ENCODE measurements around the gene NCKAP5. TPM values are rescaled to one million over a fixed set of nuclear protein-coding genes. Genes with fewer than 3 reads are reported as not detected.

NCKAP5 gene
- total RNA-seq, 5 donors from 2014 or later (not counting 1 experiment from before 2014, with no cell fraction given): 0.06 TPM; not detected in 4

DNA sequence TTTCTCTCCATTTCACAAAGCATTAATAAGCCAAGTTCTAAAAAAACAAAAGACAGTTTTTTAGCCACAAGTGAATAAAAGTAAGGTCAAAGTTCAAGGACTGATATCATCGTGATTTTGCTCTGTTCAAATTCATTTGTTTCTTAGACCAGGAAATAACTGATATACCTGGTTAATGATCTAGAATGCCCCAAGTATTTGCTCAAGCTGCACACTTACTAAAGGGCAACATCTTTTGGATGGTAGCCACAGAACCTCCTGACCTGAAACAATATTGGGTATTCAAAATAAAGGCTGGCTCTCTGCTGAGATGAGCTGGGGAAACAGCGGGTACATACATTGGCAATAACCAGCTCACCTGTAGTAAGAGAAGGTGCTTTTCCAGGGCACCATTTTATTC is 583.5 kb downstream of the NCKAP5 start:
- Mint-ChIP-seq H3K9me3 (peaks cover 0 to 2% (median 0%) of the 10 kb centered on the region in 3 donors), H3K36me3 (no peaks in the 10 kb centered on the region), H3K27me3 (no peaks in the 10 kb centered on the region), H3K4me1 (no peaks in the 10 kb centered on the region), H3K27ac (no peak overlapping the region), H3K4me3 (no peak overlapping the region)
- H3K9me3 ChIP-seq: no peaks in the 10 kb centered on the region
- no peak overlapping the region for H3K4me3 ChIP-seq (ENCODE audit: control insufficient read depth in 1 of 2, extremely low read depth in 1 of 2, low read length in 1 of 2)
- ATAC-seq (replicated peaks in 1 of 4) (no peak), DNase-seq (no peak)
- H3K36me3 ChIP-seq (ENCODE audit: control insufficient read depth in 2 of 2, extremely low read depth in 1 of 2, insufficient read depth in 1 of 2, low read length in 1 of 2): no peaks in the 10 kb centered on the region
- no peak overlapping the region for H3K27ac ChIP-seq (ENCODE audit: low read length)
- ChIA-PET POLR2A (no interaction called here), CTCF (no interaction called here)
- no peaks in the 10 kb centered on the region for H3K4me1 ChIP-seq (ENCODE audit: control insufficient read depth in 1 of 2, extremely low read depth in 1 of 2, insufficient read depth in 2 of 2, low read length in 2 of 2)
- WGBS (ENCODE audit: insufficient coverage): no CpG with 5 or more reads among the region's 2 CpGs
- no peaks in the 10 kb centered on the region for H3K27me3 ChIP-seq (replicated peaks in 1 of 2; ENCODE audit: control insufficient read depth in 2 of 2, extremely low read depth in 1 of 2, insufficient read depth in 2 of 2, low read length in 1 of 2)

DNA sequence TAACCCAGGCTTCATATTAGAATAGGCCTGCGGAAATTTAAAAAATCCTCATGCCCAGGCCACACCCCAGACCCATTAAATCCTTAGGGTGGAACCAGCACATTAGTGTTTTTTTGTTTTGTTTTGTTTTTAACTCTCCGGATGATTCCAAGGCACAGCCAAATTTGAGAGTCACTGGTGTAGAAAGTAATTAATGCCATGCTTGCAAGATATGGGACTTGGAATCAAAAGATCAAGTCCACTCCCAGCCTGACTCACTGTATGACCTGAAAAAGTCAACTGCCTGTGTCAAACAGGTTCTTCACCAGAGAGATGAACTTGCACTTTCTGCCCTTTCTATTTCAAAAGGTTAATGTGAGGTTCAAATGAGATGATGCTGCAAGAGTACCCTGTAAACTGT is 588.0 kb downstream of the NCKAP5 start:
- no peaks in the 10 kb centered on the region for H3K27me3 Mint-ChIP-seq
- H3K4me1 ChIP-seq (ENCODE audit: control insufficient read depth in 1 of 2, extremely low read depth in 1 of 2, insufficient read depth in 2 of 2, low read length in 2 of 2): no peaks in the 10 kb centered on the region
- H3K4me3 Mint-ChIP-seq: no peak overlapping the region
- ChIA-PET CTCF (no interaction called here), POLR2A (no interaction called here)
- ATAC-seq (replicated peaks in 1 of 4): no peak
- H3K4me1 Mint-ChIP-seq: no peaks in the 10 kb centered on the region
- no CpG with 5 or more reads among the region's 2 CpGs for WGBS (ENCODE audit: insufficient coverage)
- peaks cover 0 to 5% (median 0%) of the 10 kb centered on the region in 3 donors for H3K9me3 Mint-ChIP-seq
- H3K27me3 ChIP-seq (replicated peaks in 1 of 2; ENCODE audit: control insufficient read depth in 2 of 2, extremely low read depth in 1 of 2, insufficient read depth in 2 of 2, low read length in 1 of 2): no peaks in the 10 kb centered on the region
- H3K4me3 ChIP-seq (ENCODE audit: control insufficient read depth in 1 of 2, extremely low read depth in 1 of 2, low read length in 1 of 2): no peak overlapping the region
- no peak overlapping the region for H3K27ac ChIP-seq (ENCODE audit: low read length)
- H3K9me3 ChIP-seq: no peaks in the 10 kb centered on the region
- no peaks in the 10 kb centered on the region for H3K36me3 Mint-ChIP-seq
- H3K27ac Mint-ChIP-seq: no peak overlapping the region
- no peak for DNase-seq
- no peaks in the 10 kb centered on the region for H3K36me3 ChIP-seq (ENCODE audit: control insufficient read depth in 2 of 2, extremely low read depth in 1 of 2, insufficient read depth in 1 of 2, low read length in 1 of 2)

DNA sequence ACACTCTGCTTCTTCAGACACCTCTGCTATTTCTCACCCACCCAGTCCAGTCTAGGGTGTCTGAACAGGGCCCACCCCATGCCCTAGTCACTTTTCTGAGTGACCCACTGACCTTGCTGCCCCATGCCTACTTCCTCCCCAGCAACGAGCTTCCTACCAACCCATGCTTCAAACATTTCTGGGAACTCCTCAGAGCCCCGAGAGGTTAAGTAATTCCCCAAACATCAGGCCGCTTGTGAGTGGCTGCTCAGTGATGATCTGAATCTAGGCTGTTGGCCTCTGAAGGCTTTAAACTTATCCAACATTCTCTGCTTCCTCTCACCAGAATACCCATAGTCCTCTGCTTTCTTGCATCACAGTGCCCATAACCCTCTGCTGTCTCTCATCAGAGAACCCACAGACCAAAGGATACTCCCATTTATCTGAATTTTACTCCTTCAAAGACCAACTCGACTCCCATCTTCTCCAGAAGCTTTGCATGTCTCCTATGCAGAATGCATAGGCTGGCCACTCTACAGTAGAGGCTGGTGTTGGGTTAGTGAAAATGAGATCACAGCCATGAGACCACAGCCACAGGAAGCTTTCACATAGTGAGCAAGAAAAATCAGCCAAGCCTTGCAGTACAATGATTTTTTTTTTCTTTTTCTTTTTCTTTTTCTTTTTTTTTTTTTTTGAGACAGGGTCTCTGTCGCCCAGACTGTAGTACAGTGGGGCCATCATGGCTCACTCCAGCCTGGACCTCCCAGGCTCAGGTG is 588.7 kb downstream of the NCKAP5 start:
- H3K9me3 ChIP-seq: no peaks in the 10 kb centered on the region
- no peaks in the 10 kb centered on the region for H3K4me1 ChIP-seq (ENCODE audit: control insufficient read depth in 1 of 2, extremely low read depth in 1 of 2, insufficient read depth in 2 of 2, low read length in 2 of 2)
- CTCF ChIA-PET: no interaction called here
- H3K4me3 Mint-ChIP-seq: no peak overlapping the region
- no peak overlapping the region for H3K27ac Mint-ChIP-seq
- ATAC-seq (replicated peaks in 1 of 4) (no peak), DNase-seq (no peak)
- 79% methylated on average over 3 of the region's 5 CpGs for WGBS (ENCODE audit: insufficient coverage)
- no peaks in the 10 kb centered on the region for H3K36me3 Mint-ChIP-seq
- POLR2A ChIA-PET: interaction anchor here in 1 of 2 donors (0.6 kb wide), 1 partner anchor 151 kb away, joined by 4 read pairs; no protein-coding TSS in a partner anchor
- no peak overlapping the region for H3K27ac ChIP-seq (ENCODE audit: low read length)
- H3K27me3 Mint-ChIP-seq: no peaks in the 10 kb centered on the region
- peaks cover 0 to 5% (median 3%) of the 10 kb centered on the region in 3 donors for H3K9me3 Mint-ChIP-seq
- no peaks in the 10 kb centered on the region for H3K36me3 ChIP-seq (ENCODE audit: control insufficient read depth in 2 of 2, extremely low read depth in 1 of 2, insufficient read depth in 1 of 2, low read length in 1 of 2)
- H3K4me3 ChIP-seq (ENCODE audit: control insufficient read depth in 1 of 2, extremely low read depth in 1 of 2, low read length in 1 of 2): no peak overlapping the region
- H3K27me3 ChIP-seq (replicated peaks in 1 of 2; ENCODE audit: control insufficient read depth in 2 of 2, extremely low read depth in 1 of 2, insufficient read depth in 2 of 2, low read length in 1 of 2): no peaks in the 10 kb centered on the region
- no peaks in the 10 kb centered on the region for H3K4me1 Mint-ChIP-seq

DNA sequence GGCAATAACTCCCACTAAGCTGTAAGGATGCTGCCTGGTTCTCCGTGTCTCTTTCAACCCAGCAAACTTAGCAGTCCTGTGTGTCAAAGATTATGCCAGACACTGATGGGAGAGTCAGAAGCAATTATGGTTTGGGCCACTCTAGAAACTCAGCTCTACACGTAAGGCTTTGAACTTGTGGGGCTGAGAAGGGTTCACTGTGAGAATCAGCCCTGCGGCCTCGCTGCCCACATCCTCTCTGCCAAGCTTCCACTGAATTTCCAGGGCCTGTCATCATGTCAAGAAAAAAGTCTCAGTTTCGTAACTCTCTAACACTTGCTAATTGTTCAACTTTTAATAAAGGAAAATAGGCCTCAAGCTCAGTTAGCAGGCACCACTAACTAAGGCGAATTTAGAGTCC is 589.4 kb downstream of the NCKAP5 start:
- POLR2A ChIA-PET: no interaction called here

DNA sequence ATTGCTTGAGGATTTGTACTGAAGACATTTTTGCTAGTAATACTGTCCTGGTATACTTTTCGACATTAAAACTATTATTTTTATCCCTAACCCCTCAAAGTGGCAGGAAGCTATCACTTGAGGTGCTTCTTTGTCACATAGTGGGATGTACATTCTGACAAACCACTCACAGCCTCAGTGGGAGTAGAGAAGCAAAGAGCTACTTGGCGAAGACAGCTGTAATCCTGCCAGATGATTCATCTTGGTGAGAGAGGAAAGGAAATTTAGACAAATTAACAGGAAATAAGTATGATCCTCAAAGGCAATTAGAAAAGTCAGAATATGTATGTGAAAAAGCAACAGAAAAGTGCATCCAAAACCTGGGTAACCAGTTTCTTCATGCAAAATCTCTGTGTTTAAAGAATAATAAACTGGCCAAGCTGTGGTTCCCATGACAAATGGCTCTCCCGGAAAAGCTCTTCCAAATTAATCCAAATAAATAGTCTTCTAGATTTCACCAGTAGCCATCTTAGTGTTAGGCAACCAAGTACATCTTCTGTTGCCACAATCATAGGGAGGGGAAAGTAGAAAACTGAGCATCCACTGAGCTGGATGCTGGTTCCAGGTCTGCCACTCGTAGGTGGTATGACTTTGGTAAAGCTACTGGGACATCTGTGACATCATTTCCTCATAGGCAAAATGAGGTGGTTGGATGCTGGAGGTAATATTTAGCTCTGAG is 590.3 kb downstream of the NCKAP5 start:
- CTCF ChIA-PET: interaction anchor here in 1 of 2 donors (0.8 kb wide), 1 partner anchor 13 kb away, joined by 3 read pairs; no protein-coding TSS in a partner anchor
- H3K4me3 Mint-ChIP-seq: no peak overlapping the region
- Histone ChIP-seq H3K4me1 (ENCODE audit: control insufficient read depth in 1 of 2, extremely low read depth in 1 of 2, insufficient read depth in 2 of 2, low read length in 2 of 2) (no peaks in the 10 kb centered on the region), H3K4me3 (ENCODE audit: control insufficient read depth in 1 of 2, extremely low read depth in 1 of 2, low read length in 1 of 2) (no peak overlapping the region), H3K27ac (ENCODE audit: low read length) (no peak overlapping the region), H3K9me3 (no peaks in the 10 kb centered on the region), H3K27me3 (replicated peaks in 1 of 2; ENCODE audit: control insufficient read depth in 2 of 2, extremely low read depth in 1 of 2, insufficient read depth in 2 of 2, low read length in 1 of 2) (no peaks in the 10 kb centered on the region), H3K36me3 (ENCODE audit: control insufficient read depth in 2 of 2, extremely low read depth in 1 of 2, insufficient read depth in 1 of 2, low read length in 1 of 2) (no peaks in the 10 kb centered on the region)
- no peak overlapping the region for H3K27ac Mint-ChIP-seq
- no peak for DNase-seq
- WGBS (ENCODE audit: insufficient coverage): no CpG with 5 or more reads among the region's 4 CpGs
- POLR2A ChIA-PET: no interaction called here
- H3K27me3 Mint-ChIP-seq: no peaks in the 10 kb centered on the region
- no peak for ATAC-seq (replicated peaks in 1 of 4)
- no peaks in the 10 kb centered on the region for H3K4me1 Mint-ChIP-seq
- peaks cover 0 to 6% (median 3%) of the 10 kb centered on the region in 3 donors for H3K9me3 Mint-ChIP-seq
- no peaks in the 10 kb centered on the region for H3K36me3 Mint-ChIP-seq

More for the DNA sequence above, 589.4 kb downstream of the NCKAP5 start:
- Histone ChIP-seq H3K4me1 (ENCODE audit: control insufficient read depth in 1 of 2, extremely low read depth in 1 of 2, insufficient read depth in 2 of 2, low read length in 2 of 2) (no peaks in the 10 kb centered on the region), H3K27me3 (replicated peaks in 1 of 2; ENCODE audit: control insufficient read depth in 2 of 2, extremely low read depth in 1 of 2, insufficient read depth in 2 of 2, low read length in 1 of 2) (no peaks in the 10 kb centered on the region), H3K9me3 (no peaks in the 10 kb centered on the region), H3K27ac (ENCODE audit: low read length) (no peak overlapping the region), H3K36me3 (ENCODE audit: control insufficient read depth in 2 of 2, extremely low read depth in 1 of 2, insufficient read depth in 1 of 2, low read length in 1 of 2) (no peaks in the 10 kb centered on the region), H3K4me3 (ENCODE audit: control insufficient read depth in 1 of 2, extremely low read depth in 1 of 2, low read length in 1 of 2) (no peak overlapping the region)
- Mint-ChIP-seq H3K27ac (no peak overlapping the region), H3K4me3 (no peak overlapping the region), H3K9me3 (peaks cover 0 to 6% (median 5%) of the 10 kb centered on the region in 3 donors), H3K4me1 (no peaks in the 10 kb centered on the region), H3K27me3 (no peaks in the 10 kb centered on the region), H3K36me3 (no peaks in the 10 kb centered on the region)
- WGBS (ENCODE audit: insufficient coverage): no CpG with 5 or more reads among the region's 6 CpGs
- CTCF ChIA-PET: interaction anchor here in 1 of 2 donors (0.8 kb wide), 1 partner anchor 12 kb away, joined by 3 read pairs; no protein-coding TSS in a partner anchor
- no peak for DNase-seq
- ATAC-seq (replicated peaks in 1 of 4): no peak

DNA sequence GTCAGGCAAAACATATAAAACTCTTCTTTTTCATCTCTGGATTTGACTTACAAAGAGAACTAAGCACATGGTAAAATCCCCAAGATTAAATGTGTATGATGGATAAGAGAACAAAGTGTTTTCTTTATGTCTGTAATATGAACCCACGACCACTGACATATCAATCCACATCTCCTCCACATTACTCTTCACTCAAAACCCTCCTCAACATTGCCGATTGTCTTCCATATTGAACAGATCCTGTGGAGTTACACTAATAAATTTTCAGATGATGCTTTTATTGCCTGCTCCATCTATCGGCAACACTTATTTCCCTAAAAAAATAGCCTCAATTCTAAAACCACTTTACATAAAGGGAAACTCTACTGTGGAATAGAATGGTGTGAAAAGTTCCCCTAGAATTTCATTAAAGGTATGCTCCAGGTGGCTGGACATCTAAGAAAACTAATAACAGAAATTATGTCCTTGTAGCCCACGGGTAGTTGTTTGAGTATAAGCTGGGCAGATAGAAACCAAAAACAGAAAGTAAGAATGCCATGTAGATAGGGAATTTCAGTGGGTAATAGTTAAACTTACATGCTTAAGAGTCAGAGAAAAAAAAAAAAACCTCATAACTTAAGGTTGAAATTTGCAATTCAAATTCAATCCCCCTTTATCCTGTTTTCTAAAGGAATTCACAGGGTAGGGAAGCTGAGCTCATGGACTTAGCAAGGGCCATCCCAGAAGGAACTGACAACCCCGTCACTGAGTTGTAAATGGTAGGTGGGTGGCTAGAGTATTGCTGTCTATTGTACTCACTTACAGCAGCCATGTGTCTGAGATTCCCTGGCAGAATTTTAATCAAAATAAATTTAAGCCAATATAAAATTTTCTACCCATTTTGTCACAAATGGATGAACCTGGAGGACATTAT is 592.8 kb downstream of the NCKAP5 start:
- DNase-seq: no peak
- no peaks in the 10 kb centered on the region for H3K36me3 Mint-ChIP-seq
- Histone ChIP-seq H3K9me3 (no peaks in the 10 kb centered on the region), H3K36me3 (ENCODE audit: control insufficient read depth in 2 of 2, extremely low read depth in 1 of 2, insufficient read depth in 1 of 2, low read length in 1 of 2) (no peaks in the 10 kb centered on the region), H3K27me3 (replicated peaks in 1 of 2; ENCODE audit: control insufficient read depth in 2 of 2, extremely low read depth in 1 of 2, insufficient read depth in 2 of 2, low read length in 1 of 2) (no peaks in the 10 kb centered on the region), H3K4me3 (ENCODE audit: control insufficient read depth in 1 of 2, extremely low read depth in 1 of 2, low read length in 1 of 2) (no peak overlapping the region), H3K4me1 (ENCODE audit: control insufficient read depth in 1 of 2, extremely low read depth in 1 of 2, insufficient read depth in 2 of 2, low read length in 2 of 2) (no peaks in the 10 kb centered on the region), H3K27ac (ENCODE audit: low read length) (no peak overlapping the region)
- ATAC-seq (replicated peaks in 1 of 4): no peak
- CTCF ChIA-PET: no interaction called here
- no peaks in the 10 kb centered on the region for H3K4me1 Mint-ChIP-seq
- no peak overlapping the region for H3K27ac Mint-ChIP-seq
- POLR2A ChIA-PET: no interaction called here
- no CpG with 5 or more reads among the region's 5 CpGs for WGBS (ENCODE audit: insufficient coverage)
- peaks cover 0 to 6% (median 3%) of the 10 kb centered on the region in 3 donors for H3K9me3 Mint-ChIP-seq
- H3K4me3 Mint-ChIP-seq: no peak overlapping the region
- H3K27me3 Mint-ChIP-seq: no peaks in the 10 kb centered on the region

All from T-cell (primary cell).